Activated effector memory CD4-positive, alpha-beta T cell treated with Interleukin-2 at 50 U/mL for 16 hours (primary cell): Measurements from ENCODE around the gene SLC44A3.

ENCODE experiments used
- DNase-seq: peaks from one replicate; pipeline ENCODE4 v3.0.0-alpha.2; 2020

The SLC44A3 gene

GRCh38 chr1:94942171-94943128 is 122.3 kb downstream of the SLC44A3 start:
- DNase-seq = no peak
